Measurements from ENCODE around the gene ZNF224. TPM values are rescaled to one million over a fixed set of nuclear protein-coding genes. Genes with fewer than 3 reads are reported as not detected.

The ZNF224 gene
- total and polyA plus RNA-seq, 2 of the 13 experiments (the other 11 are each of a cell fraction or from before 2014, with no cell fraction given) = 13.0 to 16.1 TPM

DNA sequence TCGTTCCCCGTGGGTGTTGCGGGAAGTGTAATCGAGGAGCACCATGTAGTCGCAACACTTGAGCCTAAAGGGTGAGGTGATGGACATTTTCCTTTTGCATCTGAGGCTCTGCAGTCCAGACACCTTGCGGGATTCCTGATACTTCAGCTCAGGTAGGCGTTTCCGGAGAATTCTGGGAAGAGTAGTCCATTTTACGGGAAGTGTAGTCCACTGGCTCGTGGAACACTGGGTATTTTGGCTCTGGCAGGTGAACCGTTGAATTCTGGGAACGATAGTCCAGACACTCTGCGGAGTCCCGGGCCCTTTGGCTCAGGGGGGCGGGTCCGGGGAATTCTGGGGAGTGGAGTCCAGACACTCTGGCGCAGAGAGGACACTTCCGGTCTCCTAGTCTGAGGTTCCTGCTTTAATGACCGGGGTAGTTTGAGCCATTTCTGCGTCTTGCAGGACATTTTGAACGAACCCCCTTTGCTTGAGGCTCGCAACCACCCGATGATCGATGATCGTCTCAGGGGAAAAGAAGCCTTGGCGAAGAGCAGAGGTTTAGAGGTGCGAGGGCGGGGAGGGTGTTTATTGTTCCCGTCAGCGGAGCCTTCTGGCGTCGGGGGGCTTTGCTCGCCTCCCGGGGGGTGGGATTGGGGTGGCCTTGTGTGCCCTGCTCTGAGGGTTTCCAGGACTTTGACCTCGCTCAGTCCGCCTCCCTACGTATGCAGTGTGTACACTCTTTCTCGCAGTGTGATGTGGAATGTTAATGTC lies 42.3 kb upstream of the ZNF224 start, which contains the start of gene ZNF223 (continued):
- TF ChIP-seq, protein P1, sequence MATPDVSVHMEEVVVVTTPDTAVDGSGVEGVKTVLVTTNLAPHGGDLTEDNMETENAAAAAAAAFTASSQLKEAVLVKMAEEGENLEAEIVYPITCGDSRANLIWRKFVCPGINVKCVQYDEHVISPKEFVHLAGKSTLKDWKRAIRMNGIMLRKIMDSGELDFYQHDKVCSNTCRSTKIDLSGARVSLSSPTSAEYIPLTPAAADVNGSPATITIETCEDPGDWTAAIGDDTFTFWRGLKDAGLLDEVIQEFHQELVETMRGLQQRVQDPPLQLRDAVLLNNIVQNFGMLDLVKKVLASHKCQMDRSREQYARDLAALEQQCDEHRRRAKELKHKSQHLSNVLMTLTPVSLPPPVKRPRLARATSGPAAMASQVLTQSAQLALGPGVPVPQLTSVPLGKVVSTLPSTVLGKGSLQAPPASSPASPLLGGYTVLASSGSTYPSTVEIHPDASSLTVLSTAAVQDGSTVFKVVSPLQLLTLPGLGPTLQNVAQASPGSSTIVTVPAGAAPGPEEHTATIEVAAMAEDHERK (CRISPR knock-in tag; IDR thresholded peaks at IDR 0.05; ENCODE audit: low read depth) = peak; percentile 46; the same call in 1 of the 2 replicates
- TF ChIP-seq, protein P2, sequence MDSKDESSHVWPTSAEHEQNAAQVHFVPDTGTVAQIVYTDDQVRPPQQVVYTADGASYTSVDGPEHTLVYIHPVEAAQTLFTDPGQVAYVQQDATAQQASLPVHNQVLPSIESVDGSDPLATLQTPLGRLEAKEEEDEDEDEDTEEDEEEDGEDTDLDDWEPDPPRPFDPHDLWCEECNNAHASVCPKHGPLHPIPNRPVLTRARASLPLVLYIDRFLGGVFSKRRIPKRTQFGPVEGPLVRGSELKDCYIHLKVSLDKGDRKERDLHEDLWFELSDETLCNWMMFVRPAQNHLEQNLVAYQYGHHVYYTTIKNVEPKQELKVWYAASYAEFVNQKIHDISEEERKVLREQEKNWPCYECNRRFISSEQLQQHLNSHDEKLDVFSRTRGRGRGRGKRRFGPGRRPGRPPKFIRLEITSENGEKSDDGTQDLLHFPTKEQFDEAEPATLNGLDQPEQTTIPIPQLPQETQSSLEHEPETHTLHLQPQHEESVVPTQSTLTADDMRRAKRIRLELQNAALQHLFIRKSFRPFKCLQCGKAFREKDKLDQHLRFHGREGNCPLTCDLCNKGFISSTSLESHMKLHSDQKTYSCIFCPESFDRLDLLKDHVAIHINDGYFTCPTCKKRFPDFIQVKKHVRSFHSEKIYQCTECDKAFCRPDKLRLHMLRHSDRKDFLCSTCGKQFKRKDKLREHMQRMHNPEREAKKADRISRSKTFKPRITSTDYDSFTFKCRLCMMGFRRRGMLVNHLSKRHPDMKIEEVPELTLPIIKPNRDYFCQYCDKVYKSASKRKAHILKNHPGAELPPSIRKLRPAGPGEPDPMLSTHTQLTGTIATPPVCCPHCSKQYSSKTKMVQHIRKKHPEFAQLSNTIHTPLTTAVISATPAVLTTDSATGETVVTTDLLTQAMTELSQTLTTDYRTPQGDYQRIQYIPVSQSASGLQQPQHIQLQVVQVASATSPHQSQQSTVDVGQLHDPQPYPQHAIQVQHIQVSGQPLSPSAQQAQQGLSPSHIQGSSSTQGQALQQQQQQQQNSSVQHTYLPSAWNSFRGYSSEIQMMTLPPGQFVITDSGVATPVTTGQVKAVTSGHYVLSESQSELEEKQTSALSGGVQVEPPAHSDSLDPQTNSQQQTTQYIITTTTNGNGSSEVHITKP (CRISPR knock-in tag; IDR thresholded peaks at IDR 0.05; ENCODE audit: low read depth) = peak; percentile 32; the same call in 1 of the 2 replicates
- TF ChIP-seq FOXA3 (CRISPR knock-in tag; IDR thresholded peaks at IDR 0.05) = peak; percentile 53
- peak; percentile 76 for TF ChIP-seq SUZ12 (IDR thresholded peaks at IDR 0.05; ENCODE audit: low read depth, low read length)
- no peak for TF ChIP-seq CENPX (CRISPR knock-in tag; IDR thresholded peaks at IDR 0.05)
- TF ChIP-seq, protein P3, sequence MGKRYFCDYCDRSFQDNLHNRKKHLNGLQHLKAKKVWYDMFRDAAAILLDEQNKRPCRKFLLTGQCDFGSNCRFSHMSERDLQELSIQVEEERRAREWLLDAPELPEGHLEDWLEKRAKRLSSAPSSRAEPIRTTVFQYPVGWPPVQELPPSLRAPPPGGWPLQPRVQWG (CRISPR knock-in tag; IDR thresholded peaks at IDR 0.05; ENCODE audit: borderline replicate concordance, low read depth) = no peak
- TF ChIP-seq KDM5A (IDR thresholded peaks at IDR 0.05; ENCODE audit: borderline replicate concordance, low read length) = peak; percentile 65; the same call in 1 of the 2 replicates
- TF ChIP-seq ZNF430 (CRISPR knock-in tag; IDR thresholded peaks at IDR 0.05) = 0 out of 2 replicates have a peak, but pooled peaks have one; percentile 6
- no peak for TF ChIP-seq ZFP36L1 (CRISPR knock-in tag; IDR thresholded peaks at IDR 0.05)
- TF ChIP-seq ESRRA (CRISPR knock-in tag; IDR thresholded peaks at IDR 0.05; ENCODE audit: low read depth) = no peak
- TF ChIP-seq ZZZ3 (CRISPR knock-in tag; IDR thresholded peaks at IDR 0.05; ENCODE audit: borderline replicate concordance) = 0 out of 2 replicates have a peak, but pooled peaks have one; percentile 28
- peak; percentile 23; the same call in 1 of the 3 replicates for TF ChIP-seq MXI1 (IDR thresholded peaks at IDR 0.05; ENCODE audit: borderline replicate concordance, low read depth, low read length)
- no peak for TF ChIP-seq REXO4 (CRISPR knock-in tag; IDR thresholded peaks at IDR 0.05; ENCODE audit: borderline replicate concordance)
- 0 out of 2 replicates have a peak, but pooled peaks have one; percentile 65 for TF ChIP-seq ZMAT3 (CRISPR knock-in tag; conservative IDR thresholded peaks at IDR 0.05)
- TF ChIP-seq, protein P4, sequence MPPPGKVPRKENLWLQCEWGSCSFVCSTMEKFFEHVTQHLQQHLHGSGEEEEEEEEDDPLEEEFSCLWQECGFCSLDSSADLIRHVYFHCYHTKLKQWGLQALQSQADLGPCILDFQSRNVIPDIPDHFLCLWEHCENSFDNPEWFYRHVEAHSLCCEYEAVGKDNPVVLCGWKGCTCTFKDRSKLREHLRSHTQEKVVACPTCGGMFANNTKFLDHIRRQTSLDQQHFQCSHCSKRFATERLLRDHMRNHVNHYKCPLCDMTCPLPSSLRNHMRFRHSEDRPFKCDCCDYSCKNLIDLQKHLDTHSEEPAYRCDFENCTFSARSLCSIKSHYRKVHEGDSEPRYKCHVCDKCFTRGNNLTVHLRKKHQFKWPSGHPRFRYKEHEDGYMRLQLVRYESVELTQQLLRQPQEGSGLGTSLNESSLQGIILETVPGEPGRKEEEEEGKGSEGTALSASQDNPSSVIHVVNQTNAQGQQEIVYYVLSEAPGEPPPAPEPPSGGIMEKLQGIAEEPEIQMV (CRISPR knock-in tag; IDR thresholded peaks at IDR 0.05; ENCODE audit: low read depth) = 0 out of 2 replicates have a peak, but pooled peaks have one; percentile 30
- TF ChIP-seq NCOA1 (CRISPR knock-in tag; IDR thresholded peaks at IDR 0.05) = no peak
- peak; percentile 36; the same call in 1 of the 2 replicates for TF ChIP-seq CHD2 (IDR thresholded peaks at IDR 0.05; ENCODE audit: low read depth, low read length)
- TF ChIP-seq, protein P5, sequence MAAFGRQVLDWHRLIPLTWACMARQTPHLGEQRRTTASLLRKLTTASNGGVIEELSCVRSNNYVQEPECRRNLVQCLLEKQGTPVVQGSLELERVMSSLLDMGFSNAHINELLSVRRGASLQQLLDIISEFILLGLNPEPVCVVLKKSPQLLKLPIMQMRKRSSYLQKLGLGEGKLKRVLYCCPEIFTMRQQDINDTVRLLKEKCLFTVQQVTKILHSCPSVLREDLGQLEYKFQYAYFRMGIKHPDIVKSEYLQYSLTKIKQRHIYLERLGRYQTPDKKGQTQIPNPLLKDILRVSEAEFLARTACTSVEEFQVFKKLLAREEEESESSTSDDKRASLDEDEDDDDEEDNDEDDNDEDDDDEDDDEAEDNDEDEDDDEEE (CRISPR knock-in tag; IDR thresholded peaks at IDR 0.05) = 0 out of 2 replicates have a peak, but pooled peaks have one; percentile 54
- TF ChIP-seq SALL2 (CRISPR knock-in tag; IDR thresholded peaks at IDR 0.05) = peak; percentile 74; the same call in 1 of the 2 replicates

Data from HepG2 (cell line).